ENCODE results near the gene ADPRS. TPM values are rescaled to one million over a fixed set of nuclear protein-coding genes. Genes with fewer than 3 reads are reported as not detected.
A peak's percentile ranks its signal among the peaks of the same experiment; 100 is the strongest.

ADPRS gene
- total and polyA plus RNA-seq, 9 donors = 14.9 to 52.2 (median 24.9) TPM

GRCh38 chr1:36087233-36088123 is 1.2 kb upstream of the ADPRS start:
- TF ChIP-seq EP300 (IDR thresholded peaks at IDR 0.05) (no peak), POLR2A (IDR thresholded peaks at IDR 0.05) (no peak)
- TF ChIP-seq, protein P1, sequence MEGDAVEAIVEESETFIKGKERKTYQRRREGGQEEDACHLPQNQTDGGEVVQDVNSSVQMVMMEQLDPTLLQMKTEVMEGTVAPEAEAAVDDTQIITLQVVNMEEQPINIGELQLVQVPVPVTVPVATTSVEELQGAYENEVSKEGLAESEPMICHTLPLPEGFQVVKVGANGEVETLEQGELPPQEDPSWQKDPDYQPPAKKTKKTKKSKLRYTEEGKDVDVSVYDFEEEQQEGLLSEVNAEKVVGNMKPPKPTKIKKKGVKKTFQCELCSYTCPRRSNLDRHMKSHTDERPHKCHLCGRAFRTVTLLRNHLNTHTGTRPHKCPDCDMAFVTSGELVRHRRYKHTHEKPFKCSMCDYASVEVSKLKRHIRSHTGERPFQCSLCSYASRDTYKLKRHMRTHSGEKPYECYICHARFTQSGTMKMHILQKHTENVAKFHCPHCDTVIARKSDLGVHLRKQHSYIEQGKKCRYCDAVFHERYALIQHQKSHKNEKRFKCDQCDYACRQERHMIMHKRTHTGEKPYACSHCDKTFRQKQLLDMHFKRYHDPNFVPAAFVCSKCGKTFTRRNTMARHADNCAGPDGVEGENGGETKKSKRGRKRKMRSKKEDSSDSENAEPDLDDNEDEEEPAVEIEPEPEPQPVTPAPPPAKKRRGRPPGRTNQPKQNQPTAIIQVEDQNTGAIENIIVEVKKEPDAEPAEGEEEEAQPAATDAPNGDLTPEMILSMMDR (IDR thresholded peaks at IDR 0.05) = no peak
- no peaks in the 10 kb centered on the region for H3K9me3 ChIP-seq
- H3K27me3 ChIP-seq = no peaks in the 10 kb centered on the region
- peak in 2 of 5 donors; percentile 35 to 48 for DNase-seq
- H3K27ac ChIP-seq = no peak overlapping the region
- 89 to 91% (median 91%) methylated on average over 31 of the region's 31 CpGs for WGBS, 3 donors
- H3K4me1 ChIP-seq (ENCODE audit: insufficient read depth) = peaks cover 11% of the 10 kb centered on the region
- no peaks in the 10 kb centered on the region for H3K36me3 ChIP-seq
- intact Hi-C loops (cut with DNase I) = loop anchor here in 1 of 4 donors (5.0 kb wide), 1 partner anchor 205 kb away; the partner anchor contains the start of gene AGO1
- no peak overlapping the region for H3K4me3 ChIP-seq

- Histone ChIP-seq H3K4me3 (peak overlapping the region; percentile 98), H3K4me1 (ENCODE audit: insufficient read depth) (peaks cover 11% of the 10 kb centered on the region), H3K27ac (peak overlapping the region; percentile 75 to 84), H3K36me3 (no peaks in the 10 kb centered on the region), H3K9me3 (no peaks in the 10 kb centered on the region), H3K27me3 (no peaks in the 10 kb centered on the region)
- TF ChIP-seq EP300 (IDR thresholded peaks at IDR 0.05) (no peak), POLR2A (IDR thresholded peaks at IDR 0.05) (no peak)
- TF ChIP-seq, protein P1 (IDR thresholded peaks at IDR 0.05) = no peak
- 19 to 26% (median 22%) methylated on average over 7 to 8 of the region's 8 CpGs for WGBS, 3 donors
- no peak for DNase-seq
- intact Hi-C loops (cut with DNase I) = loop anchor here in 1 of 4 donors (5.0 kb wide), 1 partner anchor 206 kb away; the partner anchor contains the start of gene AGO1
Observed at GRCh38 chr1:36088265-36088576, 471 bp upstream of the ADPRS start.

DNA sequence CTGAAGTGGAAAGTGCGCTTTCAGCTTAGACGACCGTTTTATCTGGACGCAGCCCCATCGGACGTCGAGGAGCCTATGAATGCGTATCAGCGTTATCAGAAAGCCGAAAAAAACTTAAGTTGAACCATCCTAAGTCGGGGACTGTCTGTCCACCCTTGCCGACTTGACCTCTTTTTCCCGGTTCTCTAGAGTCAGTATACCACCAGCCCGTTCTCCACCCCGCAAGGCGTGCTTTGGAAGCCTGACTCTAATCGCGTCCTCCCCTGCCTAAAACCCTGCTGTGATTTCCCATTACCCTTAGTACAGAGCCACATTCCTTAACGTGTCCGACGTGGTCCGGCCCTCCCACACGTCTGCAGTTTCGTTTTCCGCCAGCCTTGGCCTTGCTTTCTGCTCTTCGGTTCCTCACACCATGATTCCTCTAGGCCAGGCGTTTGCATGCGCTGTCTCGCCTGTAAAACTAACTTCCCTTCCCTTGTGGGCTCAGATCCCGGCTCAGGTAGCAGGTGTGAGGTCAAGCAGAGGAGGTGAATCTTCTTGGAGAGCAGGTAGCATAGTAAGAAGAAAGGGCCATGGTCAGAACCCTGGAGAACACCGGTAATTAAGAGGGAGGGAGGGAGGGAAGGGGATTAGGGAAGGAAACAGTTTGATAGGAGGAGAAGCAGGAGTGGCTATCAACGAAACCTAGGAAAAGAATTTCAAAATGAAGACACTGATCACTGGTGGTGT is 865 bp downstream of the ADPRS start:
- peak in 2 of 5 donors; percentile 40 to 61 for DNase-seq
- Histone ChIP-seq H3K27me3 (no peaks in the 10 kb centered on the region), H3K4me1 (ENCODE audit: insufficient read depth) (peaks cover 7% of the 10 kb centered on the region), H3K9me3 (no peaks in the 10 kb centered on the region), H3K4me3 (peak overlapping the region; percentile 98), H3K27ac (peak overlapping the region; percentile 75 to 84), H3K36me3 (no peaks in the 10 kb centered on the region)
- intact Hi-C loops (cut with DNase I) = loop anchor here in 1 of 4 donors (5.0 to 10.0 kb wide), 2 partner anchors 207 to 325 kb away; partner anchors contain the start of gene AGO1
- TF ChIP-seq POLR2A (IDR thresholded peaks at IDR 0.05) (no peak), EP300 (IDR thresholded peaks at IDR 0.05) (no peak)
- TF ChIP-seq, protein P1 (IDR thresholded peaks at IDR 0.05) = no peak
- WGBS, 3 donors = 2 to 3% (median 3%) methylated on average over 32 of the region's 32 CpGs

- H3K9me3 ChIP-seq = no peaks in the 10 kb centered on the region
- no peak overlapping the region for H3K4me3 ChIP-seq
- no peak overlapping the region for H3K27ac ChIP-seq
- TF ChIP-seq, protein P1 (IDR thresholded peaks at IDR 0.05) = no peak
- no peak for TF ChIP-seq POLR2A (IDR thresholded peaks at IDR 0.05)
- no peak for TF ChIP-seq EP300 (IDR thresholded peaks at IDR 0.05)
- intact Hi-C loops (cut with DNase I) = loop anchor here in 1 of 4 donors (10.0 kb wide), 1 partner anchor 324 kb away; no protein-coding TSS in a partner anchor
- 84 to 90% (median 86%) methylated on average over 4 of the region's 4 CpGs for WGBS, 3 donors
- H3K36me3 ChIP-seq = no peaks in the 10 kb centered on the region
- DNase-seq = peak in 1 of 5 donors; percentile 12
- H3K27me3 ChIP-seq = no peaks in the 10 kb centered on the region
- H3K4me1 ChIP-seq (ENCODE audit: insufficient read depth) = peaks cover 7% of the 10 kb centered on the region
Observed at GRCh38 chr1:36091141-36091540, 2.4 kb downstream of the ADPRS start.
